HG03520 (cell line): Measurements from ENCODE around the gene HSF4.

Experiments
- ATAC-seq: cut with Tn5 transposase; IDR thresholded peaks from one replicate; pipeline ENCODE4 v1.9.1; 2021; ENCODE audit warnings: mild to moderate bottlenecking, moderate library complexity; ENCODE audit not compliant: unreplicated experiment

HSF4 gene

DNA sequence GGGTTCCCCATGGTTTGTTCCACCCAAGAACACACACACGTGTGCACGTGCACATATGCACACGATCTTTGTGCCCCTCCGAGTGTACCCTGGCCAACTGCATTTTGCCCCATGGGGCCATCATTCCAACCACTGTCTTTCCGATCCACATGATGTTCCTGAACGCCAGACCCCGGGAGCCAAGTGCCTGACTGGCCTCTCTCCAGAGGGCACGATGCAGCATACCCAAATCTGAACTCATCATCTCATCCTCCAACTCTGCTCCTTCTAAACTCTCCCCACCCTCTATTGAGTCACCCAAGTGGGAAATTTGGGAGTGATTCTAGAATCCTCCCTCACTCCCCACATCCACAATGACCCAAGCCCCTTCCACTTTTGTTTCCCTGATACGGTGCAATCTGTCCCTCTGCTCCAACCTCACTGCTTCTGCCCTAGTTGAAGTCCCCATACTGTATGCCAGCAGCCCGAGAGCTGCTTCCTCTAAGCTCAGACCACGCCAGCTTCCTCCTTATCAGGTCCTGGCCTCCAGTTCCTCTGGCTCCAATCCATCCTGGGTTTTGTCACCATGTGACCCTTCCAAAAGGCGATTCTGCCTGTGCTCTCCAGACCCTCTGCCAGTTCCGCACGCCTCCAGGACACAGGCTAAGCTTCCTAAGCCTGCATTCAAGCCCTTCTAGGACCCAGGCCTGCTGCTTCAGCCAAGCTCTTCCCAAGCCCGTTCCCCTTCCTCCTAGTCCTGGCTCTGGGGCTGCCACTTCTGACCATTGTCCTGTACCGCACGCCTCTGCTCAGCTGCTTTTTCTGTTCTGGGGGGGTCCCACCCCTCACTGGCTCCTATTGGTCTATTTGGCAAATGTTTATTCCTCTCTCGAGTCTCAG lies 52.3 kb downstream of the HSF4 start:
- ATAC-seq = no peak
